B cell (primary cell): Measurements from ENCODE around the gene TANGO6. TPM values are rescaled to one million over a fixed set of nuclear protein-coding genes. Genes with fewer than 3 reads are reported as not detected.

Source experiments
- ATAC-seq: fragments of 200-7000 bp; cut with Tn5 transposase; one replicate; pipeline ENCODE4 v1.10.0; 2021; ENCODE audit warnings: low read depth, mild to moderate bottlenecking, moderate number of reproducible peaks, moderate library complexity
- CTCF ChIA-PET: fragments of 350-600 bp; sonication (Branson Sonifier 250); formaldehyde crosslinking; loops from one replicate; lab custom pipeline; 2021; ENCODE audit warnings: antibody characterized with exemption, inconsistent platforms; lab: Charles Lee
- POLR2A ChIA-PET: fragments of 350-600 bp; sonication (Branson Sonifier 250); formaldehyde crosslinking; loops from one replicate; lab custom pipeline; 2021; ENCODE audit warnings: antibody characterized with exemption; lab: Charles Lee
- DNase-seq: peaks from one replicate; pipeline ENCODE4 v3.0.0; 2013
- H2AFZ ChIP-seq: 2 replicates; pipeline ENCODE4 v1.6.1; 2012; ENCODE audit warnings: mild to moderate bottlenecking, low read depth, low read length; ENCODE audit not compliant: insufficient read depth, poor library complexity, severe bottlenecking
- H3K27ac ChIP-seq, 2 donors: 1 replicate in 1 of 2; 2 replicates in 1 of 2; pipeline ENCODE4 v1.5.1; 2012 to 2013; ENCODE audit warnings: low read length in 2 of 2, mild to moderate bottlenecking in 2 of 2, moderate library complexity in 1 of 2
- H3K27me3 ChIP-seq, 4 experiments: fragments of 200-600 bp in 1 of 4; sonication (generic) in 1 of 4; replicated peaks in 1 of 4; 1 replicate in 2 of 4; 2 replicates in 2 of 4; pipeline versions ENCODE4 v1.6.1 to v1.7.0; 2013 to 2016; ENCODE audit warnings: low read length in 3 of 4, mild to moderate bottlenecking in 2 of 4, mixed read lengths in 1 of 4, moderate library complexity in 1 of 4; ENCODE audit not compliant: insufficient read depth in 4 of 4, control insufficient read depth in 3 of 4; ENCODE audit errors: control extremely low read depth in 1 of 4
- H3K36me3 ChIP-seq, 2 experiments: replicated peaks in 1 of 2; 1 replicate in 1 of 2; 2 replicates in 1 of 2; pipeline versions ENCODE4 v1.6.1 to v1.7.1; 2013; ENCODE audit warnings: low read length in 1 of 2; ENCODE audit not compliant: insufficient read depth in 2 of 2, control insufficient read depth in 1 of 2; ENCODE audit errors: control extremely low read depth in 1 of 2, extremely low read depth in 1 of 2
- H3K4me1 ChIP-seq, 2 donors: fragments of 200-600 bp in 1 of 2; sonication (generic) in 1 of 2; 1 replicate in 1 of 2; 2 replicates in 1 of 2; pipeline versions ENCODE4 v1.5.1 to v1.6.1; 2013 to 2017; ENCODE audit warnings: low read length in 2 of 2; ENCODE audit not compliant: control insufficient read depth in 2 of 2, insufficient read depth in 2 of 2
- H3K4me2 ChIP-seq: replicated peaks from 2 replicates; pipeline ENCODE3; 2012; ENCODE audit warnings: mild to moderate bottlenecking, low read depth, low read length; ENCODE audit not compliant: poor library complexity, severe bottlenecking
- H3K4me3 ChIP-seq, 5 experiments: fragments of 200-600 bp in 1 of 5; sonication (generic) in 1 of 5; 1 replicate in 3 of 5; 2 replicates in 2 of 5; pipeline versions ENCODE4 v1.5.1 to v1.7.0; 2011 to 2016; ENCODE audit warnings: low read length in 4 of 5, mild to moderate bottlenecking in 4 of 5, low read depth in 2 of 5, control low read depth in 1 of 5, moderate library complexity in 1 of 5; ENCODE audit not compliant: insufficient read depth in 1 of 5; ENCODE audit errors: control extremely low read depth in 1 of 5, extremely low read depth in 1 of 5
- H3K79me2 ChIP-seq: fragments of 200-600 bp; sonication (generic); one replicate; pipeline ENCODE4 v1.6.0; 2016; ENCODE audit warnings: low read length; ENCODE audit not compliant: control insufficient read depth, insufficient read depth
- H3K9ac ChIP-seq: fragments of 200-600 bp; sonication (generic); 2 replicates; pipeline ENCODE4 v1.6.1; 2017; ENCODE audit warnings: mild to moderate bottlenecking, low read length, moderate library complexity
- H3K9me3 ChIP-seq, 3 donors: one replicate each; pipeline versions ENCODE4 v1.6.1 to v1.7.1; 2013; ENCODE audit warnings: low read length in 2 of 3; ENCODE audit not compliant: control insufficient read depth in 2 of 3, insufficient read depth in 1 of 3; ENCODE audit errors: control extremely low read depth in 1 of 3
- H4K20me1 ChIP-seq: 2 replicates; pipeline ENCODE4 v1.6.0; 2012; ENCODE audit warnings: mild to moderate bottlenecking, low read length; ENCODE audit not compliant: insufficient read depth, control insufficient read depth, poor library complexity, severe bottlenecking
- H3K27ac Mint-ChIP-seq: one replicate; pipeline ENCODE4 v1.8.0; 2021; ENCODE audit warnings: mixed read lengths
- H3K27me3 Mint-ChIP-seq: one replicate; pipeline ENCODE4 v1.8.0; 2021; ENCODE audit warnings: mixed read lengths
- H3K4me1 Mint-ChIP-seq: one replicate; pipeline ENCODE4 v1.8.0; 2021; ENCODE audit warnings: mixed read lengths
- H3K4me3 Mint-ChIP-seq: one replicate; pipeline ENCODE4 v1.8.0; 2021; ENCODE audit warnings: mixed read lengths
- H3K9me3 Mint-ChIP-seq: one replicate; pipeline ENCODE4 v1.8.0; 2022; ENCODE audit warnings: mixed read lengths; ENCODE audit not compliant: insufficient read depth
- EZH2 ChIP-seq: IDR thresholded peaks from 2 replicates; pipeline ENCODE4 v1.6.1; 2012; ENCODE audit warnings: borderline replicate concordance, low read depth, mild to moderate bottlenecking, moderate library complexity, low read length; ENCODE audit not compliant: insufficient read depth, poor library complexity, severe bottlenecking
- WGBS: methylation state at CpG from one replicate; pipeline ENCODE4 v1.1.5; 2013; ENCODE audit warnings: missing lambda C conversion rate; ENCODE audit not compliant: insufficient coverage; 5-methylcytosine and 5-hydroxymethylcytosine counted together
- intact Hi-C: fragments of 100-400 bp; cut with micrococcal nuclease; formaldehyde crosslinking; loops from one replicate; pipeline ENCODE4 v1.10.0; 2022
- polyA plus RNA-seq: library from polyadenylated mRNA; depleted of rRNA; stranded (reverse); fragments of >200 nt; gene quantifications from 2 replicates; pipeline ENCODE4 v1.2.3, GENCODE V29; 2012
- total RNA-seq, 2 donors: library from RNA; stranded (reverse); fragments of 120-200 nt in 1 of 2; gene quantifications; 1 replicate in 1 of 2; 2 replicates in 1 of 2; pipeline versions ENCODE4 v1.2.3 to v1.2.4, GENCODE V29; 2013 to 2022
- TF ChIP-seq, protein P1 (sequence below): fragments of 200-600 bp; IDR thresholded peaks from one replicate; pipeline ENCODE4 v1.8.0; 2022; ENCODE audit warnings: antibody characterized with exemption, mild to moderate bottlenecking

The TANGO6 gene
- total and polyA plus RNA-seq, 2 donors (not counting 1 experiment from before 2014, with no cell fraction given) = 8.0 to 42.8 TPM

DNA sequence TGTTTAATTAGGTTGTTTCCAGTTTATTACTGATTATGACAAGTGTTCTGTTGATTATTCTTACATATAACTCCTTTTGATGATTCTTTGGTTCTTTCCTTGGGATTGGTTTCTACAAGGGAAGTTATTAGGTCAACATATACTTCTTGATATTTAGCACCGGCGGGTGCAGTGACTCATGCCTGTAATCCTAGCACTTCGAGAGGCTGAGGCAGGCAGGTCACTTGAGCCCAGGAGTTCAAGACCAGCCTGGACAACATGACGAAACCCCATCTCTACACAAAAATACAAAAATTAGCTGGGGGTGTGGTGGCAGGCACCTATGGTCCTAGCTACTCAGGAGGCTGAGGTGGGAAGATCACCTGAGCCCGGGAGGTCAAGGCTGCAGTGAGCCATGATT lies 141.9 kb downstream of the TANGO6 start:
- DNase-seq (no peak), ATAC-seq (no peak)
- Histone ChIP-seq H3K4me2 (no peak overlapping the region), H2AFZ (no peak overlapping the region), H3K27ac (no peak overlapping the region), H3K4me3 (no peak overlapping the region), H3K9ac (no peak overlapping the region), H3K36me3 (peaks cover 0 to 3% of the 10 kb centered on the region in 2 experiments), H3K4me1 (no peaks in the 10 kb centered on the region), H3K27me3 (no peaks in the 10 kb centered on the region), H4K20me1 (no peaks in the 10 kb centered on the region), H3K9me3 (no peaks in the 10 kb centered on the region), H3K79me2 (no peaks in the 10 kb centered on the region)
- TF ChIP-seq EZH2 = no peak
- Mint-ChIP-seq H3K4me3 (no peak overlapping the region), H3K27me3 (no peaks in the 10 kb centered on the region), H3K27ac (no peak overlapping the region), H3K9me3 (no peaks in the 10 kb centered on the region), H3K4me1 (no peaks in the 10 kb centered on the region)
- CTCF ChIA-PET = no interaction called here
- POLR2A ChIA-PET = no interaction called here
- 100% methylated on average over 1 of the region's 5 CpGs for WGBS
- intact Hi-C loops = no loop called here

DNA sequence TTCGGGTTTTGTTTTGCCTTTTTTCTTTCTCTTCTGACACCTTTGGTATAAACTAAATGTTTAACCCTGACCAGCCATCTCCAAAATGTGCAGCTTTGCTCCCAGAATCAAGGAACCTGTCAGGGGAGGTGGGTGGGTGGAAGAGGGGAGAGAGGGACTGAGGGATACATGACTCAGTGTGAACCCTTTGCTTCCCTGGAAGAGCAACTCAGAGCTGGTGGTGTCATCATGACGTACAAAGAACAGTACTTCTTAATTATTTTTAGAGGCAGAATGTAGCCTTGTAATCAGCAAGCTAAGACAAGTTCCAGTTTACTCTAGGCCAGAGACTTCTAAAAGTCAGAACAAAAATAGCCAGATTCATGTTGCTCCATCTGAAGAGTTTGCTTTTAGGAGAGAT lies 142.5 kb downstream of the TANGO6 start:
- no CpG with 5 or more reads among the region's 2 CpGs for WGBS
- Histone ChIP-seq H3K36me3 (peaks cover 0 to 2% of the 10 kb centered on the region in 2 experiments), H3K9me3 (no peaks in the 10 kb centered on the region), H3K27ac (no peak overlapping the region), H3K79me2 (no peaks in the 10 kb centered on the region), H4K20me1 (no peaks in the 10 kb centered on the region), H3K9ac (no peak overlapping the region), H3K4me3 (no peak overlapping the region), H2AFZ (no peak overlapping the region), H3K27me3 (no peaks in the 10 kb centered on the region), H3K4me1 (no peaks in the 10 kb centered on the region), H3K4me2 (no peak overlapping the region)
- no peak overlapping the region for H3K4me3 Mint-ChIP-seq
- ATAC-seq (no peak), DNase-seq (no peak)
- ChIA-PET POLR2A (no interaction called here), CTCF (no interaction called here)
- H3K9me3 Mint-ChIP-seq = no peaks in the 10 kb centered on the region
- no peaks in the 10 kb centered on the region for H3K27me3 Mint-ChIP-seq
- no peak for TF ChIP-seq EZH2
- TF ChIP-seq, protein P1, sequence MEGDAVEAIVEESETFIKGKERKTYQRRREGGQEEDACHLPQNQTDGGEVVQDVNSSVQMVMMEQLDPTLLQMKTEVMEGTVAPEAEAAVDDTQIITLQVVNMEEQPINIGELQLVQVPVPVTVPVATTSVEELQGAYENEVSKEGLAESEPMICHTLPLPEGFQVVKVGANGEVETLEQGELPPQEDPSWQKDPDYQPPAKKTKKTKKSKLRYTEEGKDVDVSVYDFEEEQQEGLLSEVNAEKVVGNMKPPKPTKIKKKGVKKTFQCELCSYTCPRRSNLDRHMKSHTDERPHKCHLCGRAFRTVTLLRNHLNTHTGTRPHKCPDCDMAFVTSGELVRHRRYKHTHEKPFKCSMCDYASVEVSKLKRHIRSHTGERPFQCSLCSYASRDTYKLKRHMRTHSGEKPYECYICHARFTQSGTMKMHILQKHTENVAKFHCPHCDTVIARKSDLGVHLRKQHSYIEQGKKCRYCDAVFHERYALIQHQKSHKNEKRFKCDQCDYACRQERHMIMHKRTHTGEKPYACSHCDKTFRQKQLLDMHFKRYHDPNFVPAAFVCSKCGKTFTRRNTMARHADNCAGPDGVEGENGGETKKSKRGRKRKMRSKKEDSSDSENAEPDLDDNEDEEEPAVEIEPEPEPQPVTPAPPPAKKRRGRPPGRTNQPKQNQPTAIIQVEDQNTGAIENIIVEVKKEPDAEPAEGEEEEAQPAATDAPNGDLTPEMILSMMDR = no peak
- no peaks in the 10 kb centered on the region for H3K4me1 Mint-ChIP-seq
- no peak overlapping the region for H3K27ac Mint-ChIP-seq
- intact Hi-C loops = no loop called here
